Anterior cingulate cortex (tissue), 58 donors: ENCODE results near the gene DHX38.

Source experiments
- DNase-seq, 58 donors: peaks; one replicate each; lab custom pipeline; 2025; lab: John Stamatoyannopoulos, UW

DHX38 gene

GRCh38 chr16:72149676-72150464 is 56.2 kb downstream of the DHX38 start:
- no peak for DNase-seq

GRCh38 chr16:72159386-72159785 is 65.7 kb downstream of the DHX38 start:
- no peak for DNase-seq

GRCh38 chr16:72159801-72160200 is 66.2 kb downstream of the DHX38 start:
- DNase-seq = no peak

GRCh38 chr16:72162105-72162692 is 68.6 kb downstream of the DHX38 start:
- DNase-seq = no peak
